GM23338 (cell line): ENCODE results near the gene URAD. TPM values are rescaled to one million over a fixed set of nuclear protein-coding genes. Genes with fewer than 3 reads are reported as not detected.

ENCODE experiments used
- ATAC-seq: fragments of 200-7000 bp; cut with Tn5 transposase; 3 replicates; pipeline ENCODE4 v1.9.1; 2020
- DNase-seq: peaks from one replicate; pipeline ENCODE4 v3.0.0-alpha.2; 2015; ENCODE audit warnings: low spot score
- H2AFZ ChIP-seq: fragments of 200-600 bp; sonication (generic); 2 replicates; pipeline ENCODE4 v1.8.0; 2016; ENCODE audit warnings: antibody characterized with exemption, mild to moderate bottlenecking, moderate library complexity
- H3F3A ChIP-seq: fragments of 200-600 bp; sonication (generic); replicated peaks from 2 replicates; pipeline ENCODE4 v1.8.0; 2017; ENCODE audit warnings: antibody characterized with exemption, mixed run types, low read depth
- H3K27ac ChIP-seq: fragments of 200-600 bp; sonication (generic); 2 replicates; pipeline ENCODE4 v1.6.1; 2016; ENCODE audit warnings: low read depth
- H3K27me3 ChIP-seq: fragments of 200-600 bp; sonication (generic); 2 replicates; pipeline ENCODE4 v1.8.0; 2016; ENCODE audit warnings: mild to moderate bottlenecking, mixed run types, moderate library complexity; ENCODE audit not compliant: insufficient read depth
- H3K36me3 ChIP-seq: fragments of 200-600 bp; sonication (generic); 2 replicates; pipeline ENCODE4 v1.8.0; 2016; ENCODE audit warnings: mild to moderate bottlenecking; ENCODE audit not compliant: insufficient read depth
- H3K4me1 ChIP-seq: fragments of 200-600 bp; sonication (generic); 2 replicates; pipeline ENCODE4 v1.8.0; 2016; ENCODE audit warnings: mild to moderate bottlenecking, moderate library complexity; ENCODE audit not compliant: insufficient read depth
- H3K4me2 ChIP-seq: fragments of 200-600 bp; sonication (generic); 2 replicates; pipeline ENCODE4 v1.7.1; 2017; ENCODE audit warnings: mixed run types
- H3K4me3 ChIP-seq: fragments of 200-600 bp; sonication (generic); 2 replicates; pipeline ENCODE4 v1.6.1; 2016; ENCODE audit warnings: mixed run types
- H3K79me2 ChIP-seq: fragments of 200-600 bp; sonication (generic); replicated peaks from 2 replicates; pipeline ENCODE4 v1.8.0; 2017; ENCODE audit warnings: mild to moderate bottlenecking; ENCODE audit not compliant: insufficient read depth
- H3K9me2 ChIP-seq: fragments of 200-600 bp; sonication (generic); 2 replicates; pipeline ENCODE4 v1.8.0; 2017; ENCODE audit not compliant: insufficient read depth
- H4K20me1 ChIP-seq: fragments of 200-600 bp; sonication (generic); replicated peaks from 2 replicates; pipeline ENCODE4 v1.8.0; 2017; ENCODE audit warnings: mild to moderate bottlenecking; ENCODE audit not compliant: insufficient read depth
- H3K27ac Mint-ChIP-seq: 2 replicates; pipeline ENCODE4 v1.8.0; 2020; ENCODE audit warnings: inconsistent platforms, mild to moderate bottlenecking, moderate library complexity, mixed read lengths
- H3K27me3 Mint-ChIP-seq: 3 replicates; pipeline ENCODE4 v1.8.0; 2022; ENCODE audit warnings: low read depth, mild to moderate bottlenecking, moderate library complexity, mixed read lengths, inconsistent platforms; ENCODE audit not compliant: insufficient read depth, poor library complexity
- H3K36me3 Mint-ChIP-seq: 3 replicates; pipeline ENCODE4 v1.8.0; 2021; ENCODE audit warnings: low read depth, mild to moderate bottlenecking, inconsistent platforms, moderate library complexity, mixed read lengths
- H3K4me1 Mint-ChIP-seq: 3 replicates; pipeline ENCODE4 v1.8.0; 2020; ENCODE audit warnings: mild to moderate bottlenecking, inconsistent platforms, mixed read lengths
- H3K4me3 Mint-ChIP-seq: 3 replicates; pipeline ENCODE4 v1.8.0; 2021; ENCODE audit warnings: moderate library complexity, mild to moderate bottlenecking, inconsistent platforms, mixed read lengths
- H3K9me3 Mint-ChIP-seq: 3 replicates; pipeline ENCODE4 v1.8.0; 2020; ENCODE audit warnings: moderate library complexity, mild to moderate bottlenecking, inconsistent platforms, mixed read lengths
- CREB1 ChIP-seq: fragments of 250-450 bp; sonication (Bioruptor Pico); IDR thresholded peaks from 2 replicates; pipeline ENCODE4 v1.5.0; 2020; ENCODE audit warnings: low read depth, mild to moderate bottlenecking, moderate library complexity
- CTCF ChIP-seq, 2 experiments: fragments of 200-600 bp in 1 of 2; sonication (generic) in 1 of 2; conservative IDR thresholded peaks; 2 replicates each; pipeline versions ENCODE4 v1.5.1 to v1.6.1; 2016 to 2017; ENCODE audit warnings: antibody characterized with exemption in 2 of 2, low read depth in 2 of 2, mild to moderate bottlenecking in 2 of 2, moderate library complexity in 1 of 2
- ETS1 ChIP-seq: IDR thresholded peaks from 2 replicates; pipeline ENCODE4 v1.6.1; 2016; ENCODE audit warnings: antibody characterized with exemption
- EZH2 ChIP-seq: fragments of 200-600 bp; sonication (generic); IDR thresholded peaks from one replicate; pipeline ENCODE4 v1.8.0; 2017; ENCODE audit warnings: antibody characterized with exemption, mild to moderate bottlenecking, low read depth; ENCODE audit not compliant: unreplicated experiment
- EZH2phosphoT487 ChIP-seq: fragments of 200-600 bp; sonication (generic); IDR thresholded peaks from one replicate; pipeline ENCODE4 v1.8.1; 2018; ENCODE audit warnings: antibody characterized with exemption; ENCODE audit not compliant: unreplicated experiment
- JUNB ChIP-seq: IDR thresholded peaks from one replicate; pipeline ENCODE4 v1.6.1; 2016; ENCODE audit warnings: antibody characterized with exemption; ENCODE audit not compliant: unreplicated experiment
- NANOG ChIP-seq: IDR thresholded peaks from 2 replicates; pipeline ENCODE4 v1.6.1; 2016; ENCODE audit warnings: antibody characterized with exemption, borderline replicate concordance
- POLR2AphosphoS5 ChIP-seq: IDR thresholded peaks from 2 replicates; pipeline ENCODE4 v1.6.1; 2016; ENCODE audit warnings: antibody characterized with exemption, low read depth
- REST ChIP-seq: IDR thresholded peaks from one replicate; pipeline ENCODE4 v1.6.1; 2018; ENCODE audit warnings: antibody characterized with exemption; ENCODE audit not compliant: unreplicated experiment
- STAT1 ChIP-seq: IDR thresholded peaks from one replicate; pipeline ENCODE4 v1.6.1; 2016; ENCODE audit warnings: antibody characterized with exemption; ENCODE audit not compliant: unreplicated experiment
- ZNF114 ChIP-seq: fragments of 250-450 bp; sonication (Bioruptor Pico); IDR thresholded peaks from 2 replicates; pipeline ENCODE4 v1.5.0; 2020; ENCODE audit warnings: mild to moderate bottlenecking, moderate library complexity
- ZNF331 ChIP-seq: fragments of 250-450 bp; sonication (Bioruptor Pico); IDR thresholded peaks from 2 replicates; pipeline ENCODE4 v1.5.0; 2020; ENCODE audit warnings: low read depth, mild to moderate bottlenecking, moderate library complexity
- ZNF462 ChIP-seq: fragments of 250-450 bp; sonication (Bioruptor Pico); IDR thresholded peaks from 2 replicates; pipeline ENCODE4 v1.5.0; 2020; ENCODE audit warnings: mild to moderate bottlenecking, moderate library complexity
- polyA plus RNA-seq: library from polyadenylated mRNA; unstranded; fragments of >200 nt; fragmentation: Nextera tagmentation; extraction: Ambion mirVana; gene quantifications from 2 replicates; pipeline ENCODE4 v1.2.1, GENCODE V29; 2016
- total RNA-seq: library from RNA; depleted of rRNA; stranded (reverse); fragments of >200 nt; shearing (Covaris generic); gene quantifications from 2 replicates; pipeline ENCODE4 v1.2.3, GENCODE V29; 2014

The URAD gene
- total and polyA plus RNA-seq, 2 experiments from 2014 or later, result not detected

GRCh38 chr13:28031896-28032288, 43.4 kb upstream of the URAD start:
- no peak overlapping the region for H3K4me2 ChIP-seq
- no peaks in the 10 kb centered on the region for H3K9me2 ChIP-seq
- TF ChIP-seq NANOG (no peak), ZNF331 (no peak), STAT1 (no peak), CREB1 (no peak), ETS1 (no peak), EZH2phosphoT487 (no peak), REST (no peak), JUNB (no peak), ZNF114 (CRISPR knock-in tag) (no peak), CTCF (conservative IDR thresholded peaks at IDR 0.05; ENCODE audit: low read depth in 2 of 2) (no peak), ZNF462 (CRISPR knock-in tag) (no peak), EZH2 (no peak), POLR2AphosphoS5 (no peak)
- H3K4me3 ChIP-seq, result no peak overlapping the region
- H3K4me1 ChIP-seq, result 0 out of 2 replicates have a peak, but pooled peaks cover 1% of the 10 kb centered on the region
- no peaks in the 10 kb centered on the region for H3F3A ChIP-seq
- H4K20me1 ChIP-seq, result no peaks in the 10 kb centered on the region
- no peak for ATAC-seq
- no peak overlapping the region for H3K4me3 Mint-ChIP-seq
- H3K79me2 ChIP-seq, result no peaks in the 10 kb centered on the region
- H3K9me3 Mint-ChIP-seq, result no peaks in the 10 kb centered on the region; the same call in 2 of the 3 replicates
- DNase-seq, result no peak
- H3K27ac ChIP-seq, result no peak overlapping the region
- H3K36me3 Mint-ChIP-seq, result no peaks in the 10 kb centered on the region
- no peaks in the 10 kb centered on the region; the same call in 2 of the 3 replicates for H3K4me1 Mint-ChIP-seq
- peaks cover 8% of the 10 kb centered on the region for H3K27me3 Mint-ChIP-seq
- no peak overlapping the region for H2AFZ ChIP-seq
- H3K27ac Mint-ChIP-seq, result no peak overlapping the region
- no peaks in the 10 kb centered on the region for H3K27me3 ChIP-seq
- H3K36me3 ChIP-seq, result no peaks in the 10 kb centered on the region
